ENCODE results near the gene CDX2.
"Not testable (repeated sequence)": the region's sequence is repeated elsewhere in the genome, so short reads cannot be mapped to it uniquely, and the experiment has no call there.

The CDX2 gene

GRCh38 chr13:27969082-27969865 is at the start of gene CDX2:
Gene CDX2 (minus strand): TSS chr13:27969315. CDS start chr13:27969006, 309 bp downstream.
- DNase-seq (ENCODE audit: low read depth in 3 of 3, low spot score in 1 of 3) = no peak

- no peak for DNase-seq (ENCODE audit: low read depth in 3 of 3, low spot score in 1 of 3)
Measured at GRCh38 chr13:28014301-28014700, 45.2 kb upstream of the CDX2 start.

GRCh38 chr13:28013482-28013881 is 44.4 kb upstream of the CDX2 start:
- no peak for DNase-seq (ENCODE audit: low read depth in 3 of 3, low spot score in 1 of 3)

- DNase-seq (ENCODE audit: low read depth in 3 of 3, low spot score in 1 of 3) = no peak
Measured at GRCh38 chr13:28012896-28013295, 43.8 kb upstream of the CDX2 start.

- DNase-seq (ENCODE audit: low read depth in 3 of 3, low spot score in 1 of 3) = no peak
Measured at GRCh38 chr13:28012383-28012782, 43.3 kb upstream of the CDX2 start.

GRCh38 chr13:28010046-28010445 is 40.9 kb upstream of the CDX2 start:
- no peak for DNase-seq (ENCODE audit: low read depth in 3 of 3, low spot score in 1 of 3)

GRCh38 chr13:28005016-28005415 is 35.9 kb upstream of the CDX2 start:
- DNase-seq (ENCODE audit: low read depth in 3 of 3, low spot score in 1 of 3) = not testable (repeated sequence)

GRCh38 chr13:28002886-28003698 is 34.0 kb upstream of the CDX2 start:
- DNase-seq (ENCODE audit: low read depth in 3 of 3, low spot score in 1 of 3) = no peak

GRCh38 chr13:28001837-28002473 is 32.8 kb upstream of the CDX2 start:
- DNase-seq (ENCODE audit: low read depth in 3 of 3, low spot score in 1 of 3) = no peak

GRCh38 chr13:28001049-28001448 is 31.9 kb upstream of the CDX2 start:
- no peak for DNase-seq (ENCODE audit: low read depth in 3 of 3, low spot score in 1 of 3)

GRCh38 chr13:28000567-28000966 is 31.5 kb upstream of the CDX2 start:
- DNase-seq (ENCODE audit: low read depth in 3 of 3, low spot score in 1 of 3) = no peak

- no peak for DNase-seq (ENCODE audit: low read depth in 3 of 3, low spot score in 1 of 3)
Measured at GRCh38 chr13:27997904-27998522, 28.9 kb upstream of the CDX2 start.

GRCh38 chr13:27991881-27992280 is 22.8 kb upstream of the CDX2 start:
- no peak for DNase-seq (ENCODE audit: low read depth in 3 of 3, low spot score in 1 of 3)

- no peak for DNase-seq (ENCODE audit: low read depth in 3 of 3, low spot score in 1 of 3)
Measured at GRCh38 chr13:27988520-27988919, 19.4 kb upstream of the CDX2 start, which contains the start of gene URAD. Gene URAD (minus strand): TSS chr13:27988693. CDS start chr13:27988637, 56 bp downstream.

GRCh38 chr13:27985600-27985999 is 16.5 kb upstream of the CDX2 start:
- DNase-seq (ENCODE audit: low read depth in 3 of 3, low spot score in 1 of 3) = no peak

GRCh38 chr13:27982361-27982760 is 13.2 kb upstream of the CDX2 start:
- DNase-seq (ENCODE audit: low read depth in 3 of 3, low spot score in 1 of 3) = no peak

- no peak for DNase-seq (ENCODE audit: low read depth in 3 of 3, low spot score in 1 of 3)
Measured at GRCh38 chr13:27981006-27981708, 12.0 kb upstream of the CDX2 start.

GRCh38 chr13:27980280-27980998 is 11.3 kb upstream of the CDX2 start:
- no peak for DNase-seq (ENCODE audit: low read depth in 3 of 3, low spot score in 1 of 3)

- no peak for DNase-seq (ENCODE audit: low read depth in 3 of 3, low spot score in 1 of 3)
Measured at GRCh38 chr13:27979765-27980279, 10.7 kb upstream of the CDX2 start.
